HG02678 (cell line): ENCODE data around the gene ALDH3B1.
A peak's percentile ranks its signal among the peaks of the same experiment; 100 is the strongest.

Experiments
- ATAC-seq: cut with Tn5 transposase; IDR thresholded peaks from one replicate; pipeline ENCODE4 v1.9.1; 2021; ENCODE audit warnings: mild to moderate bottlenecking, moderate library complexity; ENCODE audit not compliant: unreplicated experiment

Gene ALDH3B1

DNA sequence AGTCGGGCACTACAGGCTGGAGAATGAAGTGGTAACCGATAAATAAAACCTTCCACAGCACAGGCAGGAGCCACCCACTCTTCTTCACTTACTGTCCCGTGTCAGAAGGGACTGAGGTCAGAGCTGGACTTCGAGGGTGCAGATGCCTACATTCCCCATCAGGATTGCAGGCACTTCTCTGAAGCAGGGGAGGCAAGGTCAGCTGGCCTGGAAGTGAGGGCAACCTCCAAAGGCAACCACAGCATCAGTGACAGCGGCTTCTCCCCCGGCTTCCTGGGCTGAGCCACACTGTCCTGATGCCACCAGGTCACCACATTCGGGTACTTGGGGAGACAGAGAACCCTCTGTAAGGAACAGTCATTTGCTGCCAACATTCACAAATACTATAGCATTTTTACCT is 51.4 kb downstream of the ALDH3B1 start:
- ATAC-seq, result no peak

DNA sequence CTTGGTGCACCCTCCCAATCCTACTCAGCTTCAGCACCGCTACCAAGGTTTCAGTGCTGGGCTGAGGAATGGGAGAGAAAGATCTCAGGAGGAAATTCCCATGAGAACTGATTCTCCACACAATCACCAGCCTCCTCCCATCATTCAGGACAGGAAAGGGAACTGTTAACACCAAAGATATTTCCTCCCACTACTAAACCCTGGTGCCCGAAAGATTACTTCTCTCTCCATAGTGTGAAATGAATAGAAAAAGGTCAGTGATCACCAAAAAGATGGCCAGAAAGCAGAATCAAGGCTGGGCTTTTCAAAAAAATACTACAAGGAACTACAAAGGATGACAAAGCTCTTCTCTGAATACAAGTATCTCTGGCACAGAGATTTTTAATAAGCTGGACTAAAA is 54.8 kb downstream of the ALDH3B1 start:
- no peak for ATAC-seq

DNA sequence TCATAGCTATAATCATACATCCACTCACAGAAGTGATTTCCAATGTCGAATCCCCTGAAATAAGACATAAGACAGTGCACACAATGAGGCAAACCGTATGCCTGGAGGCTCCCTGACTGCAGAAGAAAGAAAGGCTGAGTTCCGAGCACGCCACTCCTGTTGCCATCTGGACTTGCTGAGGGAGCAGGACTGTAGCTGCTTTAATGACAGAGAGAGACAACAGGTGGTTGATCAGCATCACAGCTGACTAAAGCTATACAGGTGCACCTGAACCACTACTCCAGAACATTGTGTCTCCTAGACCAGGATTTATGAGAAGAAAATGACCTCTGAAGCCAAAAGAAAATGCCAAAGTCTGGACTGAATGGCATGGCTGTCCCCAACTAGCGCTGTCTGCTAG is 55.7 kb downstream of the ALDH3B1 start:
- no peak for ATAC-seq

DNA sequence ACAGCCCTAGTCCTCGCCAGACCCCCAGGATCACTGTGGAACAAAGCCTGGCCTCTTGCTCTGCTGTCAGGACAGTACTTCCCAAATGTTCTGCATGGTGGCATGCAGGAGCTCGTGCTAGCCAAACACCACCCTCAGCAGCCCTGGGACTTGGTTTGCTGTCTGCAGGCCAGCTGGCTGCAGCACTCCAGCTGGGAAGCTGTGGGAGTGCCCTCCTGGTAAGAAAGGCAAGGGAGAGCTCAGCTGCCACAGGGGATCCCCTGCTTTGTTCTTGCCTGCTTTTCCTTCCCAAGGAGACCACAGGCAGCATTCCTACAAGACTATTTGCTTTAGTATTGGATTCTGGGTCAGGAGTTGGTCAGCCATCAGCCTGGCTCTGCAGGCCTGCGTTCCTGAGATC is 56.6 kb downstream of the ALDH3B1 start:
- no peak for ATAC-seq

DNA sequence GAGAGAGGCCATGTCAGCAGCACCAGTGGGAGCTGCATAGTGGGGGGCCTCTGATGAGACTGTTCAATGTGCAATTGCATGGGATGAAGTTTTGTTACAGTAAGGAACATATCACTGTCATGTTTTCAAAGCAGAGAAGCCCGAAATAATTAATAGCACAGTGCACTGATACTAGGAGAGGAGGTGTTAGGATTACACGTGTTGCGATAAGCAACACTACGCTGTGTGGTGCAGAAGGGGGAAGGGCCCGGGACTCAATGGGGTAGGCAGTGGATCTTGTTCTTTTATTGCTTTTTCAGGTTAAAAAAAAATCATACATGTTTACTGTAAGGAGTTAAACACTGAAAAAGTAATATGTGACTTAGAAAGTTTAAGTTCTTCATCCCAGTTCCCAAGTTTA is 57.9 kb downstream of the ALDH3B1 start:
- no peak for ATAC-seq

DNA sequence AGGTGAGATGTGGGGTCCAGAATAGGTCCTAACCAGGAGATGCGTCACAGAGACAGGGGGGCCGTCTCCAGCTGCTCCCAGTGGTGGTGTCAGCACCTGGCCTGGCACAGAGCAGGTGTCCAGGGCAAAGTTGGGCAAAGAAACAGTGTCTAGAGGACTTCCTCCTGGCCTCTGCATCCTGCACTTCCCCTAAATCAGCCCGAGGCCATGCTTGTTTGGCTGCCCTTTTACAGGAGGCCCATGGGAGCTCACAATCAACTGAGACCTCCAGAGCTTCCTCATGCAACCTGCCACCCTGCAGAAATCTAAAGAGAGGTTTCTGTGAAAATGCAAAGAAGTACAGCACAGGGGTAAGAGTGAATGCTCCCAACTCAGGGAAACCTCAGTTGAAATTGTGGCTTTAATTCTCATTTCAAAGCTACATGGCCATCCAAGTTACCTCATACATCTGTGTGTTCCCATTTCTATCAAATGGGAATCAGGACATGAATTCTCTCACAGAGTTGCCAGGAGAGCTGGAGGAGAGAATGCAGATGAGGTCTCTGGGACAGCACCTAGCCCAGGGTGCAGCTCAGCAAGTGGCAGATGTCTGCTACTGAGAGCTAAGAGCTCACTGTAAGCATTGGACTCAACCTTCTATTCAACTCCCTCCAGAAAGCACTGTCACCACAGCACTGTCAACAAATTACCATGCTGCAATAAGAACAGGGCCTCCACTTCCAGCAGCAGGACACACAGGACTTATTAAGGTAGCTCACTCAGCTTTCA is 61.3 kb downstream of the ALDH3B1 start:
- ATAC-seq, result no peak

DNA sequence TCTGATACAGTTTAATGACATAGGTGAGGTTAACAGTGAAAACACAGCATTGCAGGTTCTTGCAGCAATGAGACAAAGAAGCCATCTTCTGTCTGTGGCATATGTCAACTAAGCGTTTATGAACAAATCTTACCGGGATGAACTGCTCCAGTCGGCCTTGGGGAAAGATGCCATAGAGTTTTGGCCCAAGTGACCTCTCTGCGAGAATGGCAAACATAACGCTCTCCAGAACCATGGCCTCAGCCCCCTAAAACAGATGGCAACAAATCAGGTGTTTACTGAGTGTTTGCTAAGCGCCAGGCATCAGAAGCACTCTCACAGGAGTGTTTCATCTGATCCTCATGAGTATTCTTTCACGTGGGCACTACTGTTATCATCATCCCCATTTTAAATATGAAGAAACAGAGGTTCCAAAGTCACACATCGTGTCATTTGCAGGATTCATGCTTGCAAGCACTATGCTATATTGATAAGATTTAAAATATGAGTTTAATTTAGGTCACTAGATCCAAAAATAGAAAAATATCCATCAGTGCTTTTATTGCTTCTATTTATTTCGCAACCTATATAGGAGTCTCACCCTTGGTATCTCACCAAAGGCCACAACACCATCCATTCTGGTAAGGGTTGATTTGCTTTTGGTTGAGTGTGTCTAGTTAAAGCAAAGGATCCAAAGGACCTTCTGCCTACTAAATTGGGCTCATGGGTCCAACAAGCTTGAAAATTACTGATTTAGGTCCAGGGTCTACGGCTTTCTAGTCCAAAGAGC is 64.6 kb downstream of the ALDH3B1 start:
- no peak for ATAC-seq

DNA sequence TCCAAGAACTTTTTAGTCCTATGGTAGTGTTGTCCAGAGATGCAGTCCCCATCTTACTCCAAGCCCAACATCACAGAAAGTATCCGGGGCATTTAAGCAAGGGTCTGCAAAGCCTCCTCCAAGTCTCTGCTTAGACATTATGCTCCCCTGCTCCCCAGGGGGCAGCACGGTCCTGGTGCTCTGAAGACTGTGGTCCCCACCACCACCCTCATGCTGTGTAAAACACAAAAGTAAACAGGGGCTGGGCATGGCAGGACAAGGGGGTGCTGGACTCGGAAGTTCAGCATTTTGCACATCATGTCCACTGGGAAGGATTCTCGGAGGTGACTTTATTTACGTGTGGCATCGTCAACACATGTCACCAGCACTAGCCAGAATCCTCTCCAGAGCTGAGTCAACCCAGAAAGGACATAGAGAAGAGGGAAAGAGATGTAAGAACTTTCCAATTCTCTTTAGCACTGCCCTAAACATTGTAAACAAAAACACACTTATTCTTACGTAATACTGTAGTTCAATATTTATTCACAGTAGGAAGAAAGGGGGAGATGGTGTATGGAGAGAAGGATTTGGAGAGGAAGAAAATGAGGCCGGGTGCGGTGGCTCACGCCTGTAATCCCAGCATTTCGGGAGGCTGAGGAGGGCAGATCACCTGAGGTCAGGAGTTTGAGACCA is 66.4 kb downstream of the ALDH3B1 start:
- ATAC-seq, result no peak

DNA sequence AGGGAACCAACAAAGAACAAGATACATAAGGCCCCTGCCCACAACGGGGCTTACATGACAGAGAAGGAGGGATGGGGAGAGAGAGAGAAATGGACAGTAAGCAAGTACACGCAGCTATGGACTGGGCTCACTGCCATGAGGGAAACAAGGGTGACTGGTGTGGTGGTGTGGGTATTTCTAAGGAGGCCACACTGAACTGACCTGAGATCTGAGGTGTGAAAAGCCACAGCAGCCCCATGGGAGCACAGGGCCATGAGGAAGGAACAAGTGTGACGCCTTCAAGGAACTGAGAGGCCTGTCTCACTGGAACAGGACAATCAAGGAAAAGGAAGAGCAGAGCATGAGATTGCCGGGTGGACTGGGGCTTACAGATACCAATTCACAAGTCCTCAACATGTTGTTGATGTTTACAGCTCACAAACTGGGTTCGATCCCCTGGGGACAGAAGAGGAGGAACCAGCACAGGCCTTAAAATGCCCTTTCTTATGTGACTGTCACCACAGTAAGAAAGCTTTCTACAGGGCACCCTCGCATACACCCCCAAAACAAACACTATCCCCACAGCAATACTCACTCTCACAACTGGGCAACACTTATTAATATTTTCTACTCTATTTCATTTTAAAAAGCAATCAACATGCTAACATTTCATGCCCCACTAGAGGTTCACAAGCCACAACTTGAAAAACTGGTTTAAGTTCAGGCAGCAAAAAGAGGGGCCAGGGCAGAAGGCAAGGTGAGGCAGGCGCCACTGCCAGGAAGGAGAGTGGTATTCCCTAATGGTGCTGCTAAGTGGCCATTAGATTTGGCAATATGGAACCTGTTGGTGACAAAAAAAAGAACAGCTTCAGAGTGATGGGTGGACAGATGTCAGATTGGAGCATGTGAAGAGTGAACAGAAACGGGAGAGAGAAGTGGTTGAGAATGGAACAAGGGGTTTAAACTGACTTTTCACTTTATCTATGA is 67.8 kb downstream of the ALDH3B1 start:
- peak; percentile 52 for ATAC-seq
